Raji (cell line): ENCODE measurements around the gene INHA.

Experiments used
- POLR2A ChIP-seq: IDR thresholded peaks from 2 replicates; pipeline ENCODE4 v1.6.1; 2011; ENCODE audit warnings: low read depth, low read length, control low read depth; ENCODE audit not compliant: insufficient read depth

The INHA gene

GRCh38 chr2:219607931-219608330 lies 35.8 kb downstream of the INHA start:
- no peak for TF ChIP-seq POLR2A

- TF ChIP-seq POLR2A = no peak
Measured at GRCh38 chr2:219608399-219608964, 36.4 kb downstream of the INHA start.

GRCh38 chr2:219609149-219609750 lies 37.1 kb downstream of the INHA start:
- no peak for TF ChIP-seq POLR2A

- TF ChIP-seq POLR2A = no peak
Measured at GRCh38 chr2:219611306-219611705, 39.2 kb downstream of the INHA start.

GRCh38 chr2:219611866-219612576 lies 39.9 kb downstream of the INHA start:
- no peak for TF ChIP-seq POLR2A

GRCh38 chr2:219612577-219613286 lies 40.6 kb downstream of the INHA start:
- no peak for TF ChIP-seq POLR2A

- no peak for TF ChIP-seq POLR2A
Measured at GRCh38 chr2:219613461-219614070, 41.5 kb downstream of the INHA start.

- TF ChIP-seq POLR2A = no peak
Measured at GRCh38 chr2:219614076-219614860, 42.2 kb downstream of the INHA start.

GRCh38 chr2:219615036-219615435 lies 42.9 kb downstream of the INHA start:
- TF ChIP-seq POLR2A = no peak

- TF ChIP-seq POLR2A = no peak
Measured at GRCh38 chr2:219615894-219616293, 43.8 kb downstream of the INHA start.

- no peak for TF ChIP-seq POLR2A
Measured at GRCh38 chr2:219616550-219616949, 44.4 kb downstream of the INHA start.

GRCh38 chr2:219618733-219619122 lies 46.6 kb downstream of the INHA start:
- TF ChIP-seq POLR2A = no peak

- no peak for TF ChIP-seq POLR2A
Measured at GRCh38 chr2:219619235-219619634, 47.1 kb downstream of the INHA start.

GRCh38 chr2:219620546-219620945 lies 48.4 kb downstream of the INHA start:
- no peak for TF ChIP-seq POLR2A

- no peak for TF ChIP-seq POLR2A
Measured at GRCh38 chr2:219621935-219622334, 49.8 kb downstream of the INHA start.
